GM19397 (cell line): Measurements from ENCODE around the gene KCNH8.

Source experiments
- ATAC-seq: cut with Tn5 transposase; IDR thresholded peaks from one replicate; pipeline ENCODE4 v1.9.1; 2021; ENCODE audit warnings: mild to moderate bottlenecking, moderate library complexity; ENCODE audit not compliant: unreplicated experiment

Gene KCNH8

GRCh38 chr3:19248767-19249166 lies 100.5 kb downstream of the KCNH8 start:
- ATAC-seq = no peak

GRCh38 chr3:19250959-19251610 lies 102.8 kb downstream of the KCNH8 start:
- no peak for ATAC-seq

GRCh38 chr3:19254189-19254588 lies 105.9 kb downstream of the KCNH8 start:
- ATAC-seq = no peak

- no peak for ATAC-seq
Measured at GRCh38 chr3:19254784-19255338, 106.6 kb downstream of the KCNH8 start.

GRCh38 chr3:19256313-19256712 lies 108.0 kb downstream of the KCNH8 start:
- no peak for ATAC-seq

- ATAC-seq = no peak
Measured at GRCh38 chr3:19263606-19264005, 115.3 kb downstream of the KCNH8 start.

- no peak for ATAC-seq
Measured at GRCh38 chr3:19264424-19264823, 116.1 kb downstream of the KCNH8 start.

- no peak for ATAC-seq
Measured at GRCh38 chr3:19267040-19267439, 118.7 kb downstream of the KCNH8 start.

GRCh38 chr3:19270481-19270880 lies 122.2 kb downstream of the KCNH8 start:
- ATAC-seq = no peak

GRCh38 chr3:19272296-19272695 lies 124.0 kb downstream of the KCNH8 start:
- no peak for ATAC-seq

GRCh38 chr3:19273091-19273490 lies 124.8 kb downstream of the KCNH8 start:
- no peak for ATAC-seq

GRCh38 chr3:19274576-19274975 lies 126.3 kb downstream of the KCNH8 start:
- ATAC-seq = no peak

- no peak for ATAC-seq
Measured at GRCh38 chr3:19284974-19285373, 136.7 kb downstream of the KCNH8 start.

- ATAC-seq = no peak
Measured at GRCh38 chr3:19293295-19293694, 145.0 kb downstream of the KCNH8 start.

- no peak for ATAC-seq
Measured at GRCh38 chr3:19295208-19295607, 146.9 kb downstream of the KCNH8 start.

GRCh38 chr3:19331931-19332330 lies 183.6 kb downstream of the KCNH8 start:
- ATAC-seq = no peak

GRCh38 chr3:19334120-19334519 lies 185.8 kb downstream of the KCNH8 start:
- no peak for ATAC-seq

- no peak for ATAC-seq
Measured at GRCh38 chr3:19338769-19339168, 190.5 kb downstream of the KCNH8 start.

- ATAC-seq = no peak
Measured at GRCh38 chr3:19342389-19342788, 194.1 kb downstream of the KCNH8 start.

- ATAC-seq = no peak
Measured at GRCh38 chr3:19346759-19347158, 198.4 kb downstream of the KCNH8 start.

GRCh38 chr3:19347671-19348070 lies 199.4 kb downstream of the KCNH8 start:
- no peak for ATAC-seq

GRCh38 chr3:19348500-19348899 lies 200.2 kb downstream of the KCNH8 start:
- no peak for ATAC-seq
